Measurements from ENCODE around the gene VAV2. TPM values are rescaled to one million over a fixed set of nuclear protein-coding genes. Genes with fewer than 3 reads are reported as not detected.
A peak's percentile ranks its signal among the peaks of the same experiment; 100 is the strongest.

Gene VAV2
- total RNA-seq, 1 experiment from 2014 or later, result 21.4 TPM

- in situ Hi-C loops (cut with HindIII; ENCODE audit: low sequenced_read_pairs), result no loop called here
- no peak for DNase-seq (ENCODE audit: low spot score)
Observed at GRCh38 chr9:133946840-133947486, 45.2 kb downstream of the VAV2 start.

DNA sequence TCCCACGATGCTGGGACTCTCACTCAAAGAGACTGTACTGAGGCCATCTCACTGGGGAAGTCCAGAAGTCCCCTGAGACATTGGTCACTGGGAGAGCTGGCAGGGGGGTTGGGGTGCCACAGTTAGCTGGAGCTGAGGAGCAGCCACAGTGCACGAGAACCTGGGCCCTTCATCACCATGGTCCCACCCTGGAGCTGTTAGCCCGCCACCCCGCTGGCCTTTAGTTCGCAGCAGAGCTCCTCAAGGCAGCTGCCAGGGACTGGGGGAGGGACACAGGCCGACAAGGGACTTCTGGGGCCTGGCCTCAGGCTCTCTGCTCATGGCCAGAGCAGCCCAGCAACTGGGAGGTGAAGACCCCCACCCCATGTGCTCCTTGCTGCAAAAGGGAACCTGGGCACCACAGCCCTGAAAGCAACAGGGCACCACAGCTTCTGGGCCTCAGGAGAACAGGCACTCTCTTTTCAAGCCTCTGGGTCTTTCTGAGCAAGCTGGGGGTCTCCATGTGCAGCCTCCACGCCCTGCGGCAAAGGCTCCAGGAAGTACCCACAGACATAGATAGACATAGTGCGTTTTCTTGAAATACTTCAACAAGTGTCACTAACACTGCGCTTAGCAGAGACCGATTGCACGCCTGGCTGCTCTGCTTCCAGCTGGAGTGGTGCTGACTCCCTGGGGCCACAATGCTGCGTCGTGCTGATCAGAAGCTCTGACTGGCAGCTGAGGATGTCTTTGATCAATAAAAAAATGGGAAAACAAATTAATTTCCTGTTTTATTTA, 46.0 kb downstream of the VAV2 start:
- no peak for DNase-seq (ENCODE audit: low spot score)
- in situ Hi-C loops (cut with HindIII; ENCODE audit: low sequenced_read_pairs), result no loop called here

- in situ Hi-C loops (cut with HindIII; ENCODE audit: low sequenced_read_pairs), result no loop called here
- no peak for DNase-seq (ENCODE audit: low spot score)
Observed at GRCh38 chr9:133945314-133945975, 46.7 kb downstream of the VAV2 start.

GRCh38 chr9:133944746-133945135, 47.4 kb downstream of the VAV2 start:
- in situ Hi-C loops (cut with HindIII; ENCODE audit: low sequenced_read_pairs), result no loop called here
- DNase-seq (ENCODE audit: low spot score), result no peak

DNA sequence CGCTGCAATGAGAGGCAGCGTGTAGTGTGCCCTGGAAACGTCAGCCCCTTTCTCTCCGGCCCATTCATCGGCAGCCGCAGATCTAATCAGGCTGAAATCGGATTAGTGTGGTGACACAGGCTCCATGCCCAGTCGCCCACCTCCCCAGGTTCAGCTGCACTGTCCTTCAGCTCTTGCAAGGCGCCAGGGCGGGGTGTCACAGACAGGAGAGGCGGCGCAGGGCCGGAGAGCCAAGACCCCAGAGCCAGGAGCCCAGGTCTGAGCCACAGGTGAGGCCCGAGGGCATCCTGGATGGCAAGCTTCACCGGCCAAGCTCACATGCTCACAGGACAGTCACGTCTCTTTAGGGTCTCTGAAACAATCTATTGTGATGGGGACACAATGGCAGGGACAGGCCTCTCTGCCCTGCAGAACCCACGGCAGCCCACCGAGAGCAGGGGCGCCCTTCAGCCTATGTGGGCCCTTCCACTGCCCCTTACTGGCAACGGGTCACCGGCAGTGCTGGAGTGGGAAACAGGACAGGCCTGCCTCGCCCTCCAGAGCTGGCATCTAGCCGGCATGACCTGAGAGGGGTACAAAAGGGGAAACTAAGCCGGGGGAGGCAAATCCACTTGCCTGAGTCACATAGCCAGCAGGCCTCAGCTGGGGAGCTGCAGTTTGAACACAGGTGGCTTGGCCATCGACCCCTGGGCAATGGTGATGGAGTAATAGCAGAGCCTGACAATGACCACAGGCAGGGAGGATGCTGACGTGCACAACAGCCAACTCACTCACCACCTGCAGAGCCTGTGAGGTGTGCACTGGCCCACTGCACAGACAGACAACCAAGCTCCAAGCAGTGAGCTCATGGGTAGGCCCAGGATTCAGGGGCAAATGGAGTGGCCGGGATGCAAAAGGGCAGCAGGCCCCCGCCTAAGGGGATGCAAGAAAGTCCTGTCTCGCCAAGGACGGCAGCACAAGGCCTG, 48.1 kb downstream of the VAV2 start:
- no peak for DNase-seq (ENCODE audit: low spot score)
- in situ Hi-C loops (cut with HindIII; ENCODE audit: low sequenced_read_pairs), result no loop called here

- in situ Hi-C loops (cut with HindIII; ENCODE audit: low sequenced_read_pairs), result no loop called here
- no peak for DNase-seq (ENCODE audit: low spot score)
Observed at GRCh38 chr9:133943036-133943780, 48.9 kb downstream of the VAV2 start.

DNA sequence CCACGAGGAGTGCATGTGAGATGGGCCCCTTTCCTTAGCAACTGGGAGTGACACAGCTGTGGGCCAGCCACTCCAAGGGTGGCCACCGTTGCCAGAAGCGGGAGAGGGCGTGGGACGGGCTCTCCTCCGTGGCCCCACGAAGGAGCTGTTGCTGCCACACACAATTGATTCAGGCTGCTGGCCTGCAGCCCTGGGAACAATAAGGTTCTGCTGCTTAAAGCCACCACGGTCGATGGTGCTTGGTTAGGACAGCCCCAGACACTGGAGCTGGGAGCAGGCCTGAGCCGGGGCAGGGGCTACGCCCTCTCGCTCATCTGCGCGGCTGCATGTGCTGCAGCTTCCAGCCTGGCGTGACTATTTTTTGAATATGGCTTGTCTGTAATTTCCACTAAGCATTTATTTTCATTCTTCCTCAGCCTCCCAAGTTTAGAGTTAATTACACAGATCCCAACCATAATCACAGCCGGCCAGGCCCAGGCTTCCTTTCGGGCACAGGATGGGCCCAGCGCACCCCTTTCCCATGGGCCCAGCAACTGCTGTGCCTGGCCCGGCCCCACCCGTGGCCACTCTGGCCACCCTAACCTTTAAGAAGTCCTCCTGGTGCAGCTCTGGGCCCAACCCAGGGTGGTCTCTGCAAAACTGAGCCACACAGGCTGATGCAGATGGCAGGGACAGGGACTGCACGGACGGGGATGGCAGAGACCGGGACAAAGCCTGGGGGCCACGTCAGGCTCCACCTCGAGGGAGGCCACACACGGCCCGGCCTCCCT, 49.7 kb downstream of the VAV2 start:
- in situ Hi-C loops (cut with HindIII; ENCODE audit: low sequenced_read_pairs), result no loop called here
- DNase-seq (ENCODE audit: low spot score), result no peak

GRCh38 chr9:133939845-133940244, 52.3 kb downstream of the VAV2 start:
- in situ Hi-C loops (cut with HindIII; ENCODE audit: low sequenced_read_pairs), result no loop called here
- DNase-seq (ENCODE audit: low spot score), result no peak

GRCh38 chr9:133939171-133939785, 52.8 kb downstream of the VAV2 start:
- in situ Hi-C loops (cut with HindIII; ENCODE audit: low sequenced_read_pairs), result no loop called here
- no peak for DNase-seq (ENCODE audit: low spot score)

- in situ Hi-C loops (cut with HindIII; ENCODE audit: low sequenced_read_pairs), result no loop called here
- no peak for DNase-seq (ENCODE audit: low spot score)
Observed at GRCh38 chr9:133938753-133939152, 53.4 kb downstream of the VAV2 start.

- no peak for DNase-seq (ENCODE audit: low spot score)
- in situ Hi-C loops (cut with HindIII; ENCODE audit: low sequenced_read_pairs), result no loop called here
Observed at GRCh38 chr9:133938086-133938485, 54.0 kb downstream of the VAV2 start.

GRCh38 chr9:133937120-133937519, 55.0 kb downstream of the VAV2 start:
- in situ Hi-C loops (cut with HindIII; ENCODE audit: low sequenced_read_pairs), result no loop called here
- no peak for DNase-seq (ENCODE audit: low spot score)

DNA sequence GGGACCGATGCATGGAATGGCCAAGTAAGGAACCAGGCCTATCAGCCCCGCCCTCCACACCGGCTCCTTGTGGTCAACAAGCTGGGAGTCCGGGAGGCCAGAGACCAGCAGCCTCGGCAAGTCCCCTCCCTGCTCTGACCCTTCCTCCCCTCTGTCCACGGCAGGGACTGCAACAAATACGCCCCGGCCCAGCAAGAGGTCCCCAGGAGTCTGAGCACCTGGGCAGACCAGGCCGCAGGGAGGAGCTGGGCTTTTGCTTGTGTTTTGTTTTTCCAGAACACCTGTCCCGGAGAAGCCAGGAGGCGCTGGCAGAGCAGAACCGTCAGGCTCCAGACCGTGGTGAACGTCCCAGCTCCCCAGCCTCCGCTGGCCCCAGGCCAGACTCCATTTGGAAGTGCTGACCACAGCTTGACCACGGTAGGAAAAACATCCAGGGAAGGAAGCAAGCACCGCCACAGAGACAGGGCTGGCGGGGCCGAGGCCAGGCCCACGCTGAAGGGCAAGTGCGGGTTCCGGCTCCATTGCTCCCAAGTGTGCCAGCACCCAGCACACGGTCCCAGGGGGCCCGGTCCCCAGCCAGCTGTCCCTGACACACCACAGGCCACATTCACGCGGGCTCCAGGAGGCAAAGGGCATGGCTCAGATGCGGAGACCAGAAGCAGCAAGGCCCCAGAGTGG, 56.7 kb downstream of the VAV2 start:
- DNase-seq (ENCODE audit: low spot score), result peak; percentile 14
- in situ Hi-C loops (cut with HindIII; ENCODE audit: low sequenced_read_pairs), result no loop called here

GRCh38 chr9:133934482-133935232, 57.5 kb downstream of the VAV2 start:
- in situ Hi-C loops (cut with HindIII; ENCODE audit: low sequenced_read_pairs), result no loop called here
- DNase-seq (ENCODE audit: low spot score), result no peak

DNA sequence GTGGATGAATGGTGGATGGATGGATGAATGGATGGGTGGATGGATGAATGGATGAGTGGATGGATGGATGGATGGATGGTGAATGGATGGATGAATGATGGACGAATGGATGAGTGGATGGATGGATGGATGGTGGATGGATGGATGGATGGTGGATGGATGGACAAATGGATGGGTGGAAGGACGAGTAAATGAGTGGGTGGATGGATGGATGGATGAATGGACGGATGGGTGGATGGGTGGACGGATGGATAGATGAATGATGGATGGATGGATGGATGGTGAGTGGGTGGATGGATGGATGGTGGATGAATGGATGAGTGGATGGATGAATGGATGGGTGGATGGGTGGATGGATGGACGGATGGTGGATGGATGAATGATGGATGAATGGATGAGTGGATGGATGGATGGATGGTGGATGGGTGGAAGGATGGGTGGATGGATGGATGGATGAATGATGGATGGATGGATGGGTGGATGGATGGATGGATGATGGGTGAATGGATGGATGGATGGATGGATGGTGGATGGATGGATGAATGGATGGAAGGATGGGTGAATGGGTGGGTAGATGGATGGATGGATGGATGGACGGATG, 58.6 kb downstream of the VAV2 start:
- DNase-seq (ENCODE audit: low spot score), result no peak
- in situ Hi-C loops (cut with HindIII; ENCODE audit: low sequenced_read_pairs), result no loop called here

DNA sequence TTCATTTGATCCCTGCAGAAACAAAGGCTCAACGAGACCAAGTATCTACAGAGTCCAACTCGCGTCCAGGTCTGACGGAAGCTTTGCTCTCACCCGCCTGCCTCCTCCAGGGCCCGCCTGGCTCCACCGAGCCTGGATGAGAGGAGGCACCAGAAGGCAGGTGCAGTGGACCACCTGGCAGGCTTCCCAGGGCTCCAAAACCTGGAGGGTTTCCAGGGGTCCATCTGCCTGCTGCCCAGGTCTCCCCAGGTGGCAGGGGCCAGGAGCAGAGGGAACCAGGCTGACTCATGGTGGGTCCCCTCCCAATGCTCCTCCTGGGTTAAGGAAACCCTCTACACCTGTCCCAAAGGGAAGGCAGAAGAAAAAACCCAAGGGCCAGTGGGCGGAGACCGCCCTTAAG, 59.5 kb downstream of the VAV2 start:
- no peak for DNase-seq (ENCODE audit: low spot score)
- in situ Hi-C loops (cut with HindIII; ENCODE audit: low sequenced_read_pairs), result no loop called here

Data from G401 (cell line).